Mesenchymal stem cell (in vitro differentiated cells and primary cell): ENCODE measurements around the gene LSM14A.
"Not testable (repeated sequence)": the region's sequence is repeated elsewhere in the genome, so short reads cannot be mapped to it uniquely, and the experiment has no call there.

ENCODE experiments used
- DNase-seq: peaks from one replicate; pipeline ENCODE4 v3.0.0-alpha.2; 2013
- H2AFZ ChIP-seq: one replicate; pipeline ENCODE4 v1.6.1; 2013; ENCODE audit warnings: low read depth, mild to moderate bottlenecking, control low read depth, inconsistent platforms, low read length, moderate library complexity
- H2AK5ac ChIP-seq: 2 replicates; pipeline ENCODE4 v1.6.1; 2013; ENCODE audit warnings: low read length, moderate library complexity, mild to moderate bottlenecking, inconsistent platforms; ENCODE audit not compliant: severe bottlenecking
- H2BK120ac ChIP-seq: one replicate; pipeline ENCODE4 v1.6.1; 2013; ENCODE audit warnings: low read depth, mild to moderate bottlenecking, inconsistent platforms, low read length, moderate library complexity
- H2BK12ac ChIP-seq, 2 experiments: one replicate each; pipeline ENCODE4 v1.6.1; 2013; ENCODE audit warnings: inconsistent platforms in 2 of 2, low read length in 2 of 2, mild to moderate bottlenecking in 2 of 2, moderate library complexity in 2 of 2, control low read depth in 1 of 2
- H2BK15ac ChIP-seq: one replicate; pipeline ENCODE4 v1.6.1; 2013; ENCODE audit warnings: mild to moderate bottlenecking, low read depth, inconsistent platforms; ENCODE audit not compliant: poor library complexity, severe bottlenecking
- H2BK5ac ChIP-seq: 2 replicates; pipeline ENCODE4 v1.6.1; 2013; ENCODE audit warnings: low read depth, mild to moderate bottlenecking, low read length, control low read depth, inconsistent platforms; ENCODE audit not compliant: poor library complexity, severe bottlenecking
- H3K14ac ChIP-seq, 2 experiments: one replicate each; pipeline ENCODE4 v1.6.1; 2013; ENCODE audit warnings: inconsistent platforms in 2 of 2, low read length in 2 of 2, control low read depth in 1 of 2, mild to moderate bottlenecking in 1 of 2, moderate library complexity in 1 of 2
- H3K18ac ChIP-seq, 2 experiments: one replicate each; pipeline ENCODE4 v1.6.1; 2013; ENCODE audit warnings: inconsistent platforms in 2 of 2, low read length in 2 of 2, control low read depth in 1 of 2, low read depth in 1 of 2, mild to moderate bottlenecking in 1 of 2
- H3K23ac ChIP-seq, 2 experiments: one replicate each; pipeline ENCODE4 v1.6.1; 2013; ENCODE audit warnings: inconsistent platforms in 2 of 2, low read length in 2 of 2, mild to moderate bottlenecking in 2 of 2, moderate library complexity in 2 of 2, control low read depth in 1 of 2
- H3K27ac ChIP-seq: 2 replicates; pipeline ENCODE4 v1.5.1; 2013; ENCODE audit warnings: mild to moderate bottlenecking, moderate library complexity, low read length, control low read depth, inconsistent platforms; ENCODE audit not compliant: poor library complexity, severe bottlenecking
- H3K27me3 ChIP-seq, 2 experiments: 2 replicates each; pipeline versions ENCODE4 v1.6.1 to v1.7.0; 2013; ENCODE audit warnings: low read length in 2 of 2, mild to moderate bottlenecking in 2 of 2, moderate library complexity in 2 of 2, control low read depth in 1 of 2, inconsistent platforms in 1 of 2; ENCODE audit not compliant: control insufficient read depth in 1 of 2, insufficient read depth in 1 of 2
- H3K36me3 ChIP-seq, 2 experiments: 2 replicates each; pipeline versions ENCODE4 v1.6.1 to v1.7.0; 2013; ENCODE audit warnings: low read length in 2 of 2, control low read depth in 1 of 2, inconsistent platforms in 1 of 2, low read depth in 1 of 2, mild to moderate bottlenecking in 1 of 2; ENCODE audit not compliant: insufficient read depth in 2 of 2, control insufficient read depth in 1 of 2
- H3K4ac ChIP-seq, 2 experiments: one replicate each; pipeline ENCODE4 v1.6.1; 2013; ENCODE audit warnings: inconsistent platforms in 2 of 2, low read length in 2 of 2, mild to moderate bottlenecking in 2 of 2, moderate library complexity in 2 of 2, control low read depth in 1 of 2, low read depth in 1 of 2
- H3K4me1 ChIP-seq: 2 replicates; pipeline ENCODE4 v1.6.1; 2013; ENCODE audit warnings: low read depth, low read length, control low read depth; ENCODE audit not compliant: control insufficient read depth, insufficient read depth
- H3K4me2 ChIP-seq: 2 replicates; pipeline ENCODE4 v1.6.1; 2013; ENCODE audit warnings: low read length, mild to moderate bottlenecking, inconsistent platforms; ENCODE audit not compliant: poor library complexity, severe bottlenecking
- H3K4me3 ChIP-seq, 2 experiments: 2 replicates each; pipeline versions ENCODE4 v1.5.1 to v1.7.0; 2013; ENCODE audit warnings: low read length in 2 of 2, mild to moderate bottlenecking in 2 of 2, control low read depth in 1 of 2, low read depth in 1 of 2; ENCODE audit not compliant: insufficient read depth in 1 of 2
- H3K79me1 ChIP-seq: replicated peaks from 2 replicates; pipeline ENCODE4 v1.6.1; 2013; ENCODE audit warnings: mild to moderate bottlenecking, control low read depth, low read length, inconsistent platforms; ENCODE audit not compliant: poor library complexity, severe bottlenecking
- H3K9ac ChIP-seq: 2 replicates; pipeline ENCODE4 v1.7.0; 2013; ENCODE audit warnings: mild to moderate bottlenecking, low read length, moderate library complexity
- H3K9me3 ChIP-seq: 2 replicates; pipeline ENCODE4 v1.7.0; 2013; ENCODE audit warnings: mild to moderate bottlenecking, low read length; ENCODE audit not compliant: control insufficient read depth
- H4K8ac ChIP-seq: one replicate; pipeline ENCODE4 v1.6.1; 2013; ENCODE audit warnings: inconsistent platforms, mild to moderate bottlenecking, low read length, moderate library complexity
- H4K91ac ChIP-seq: one replicate; pipeline ENCODE4 v1.6.1; 2013; ENCODE audit warnings: mild to moderate bottlenecking, low read length, inconsistent platforms
- WGBS: methylation state at CpG from one replicate; pipeline ENCODE4 v1.1.7; 2013; ENCODE audit warnings: mixed read lengths; 5-methylcytosine and 5-hydroxymethylcytosine counted together

Gene LSM14A

GRCh38 chr19:34244611-34245299 is 72.5 kb downstream of the LSM14A start:
- Histone ChIP-seq H3K9me3 (no peaks in the 10 kb centered on the region), H2AFZ (no peak overlapping the region), H3K4ac (no peak overlapping the region), H3K9ac (no peak overlapping the region), H2BK12ac (no peak overlapping the region), H3K27me3 (no peaks in the 10 kb centered on the region), H3K4me1 (peaks cover 13% of the 10 kb centered on the region), H2BK15ac (no peak overlapping the region), H2BK5ac (no peak overlapping the region), H3K36me3 (no peaks in the 10 kb centered on the region), H4K8ac (no peak overlapping the region), H4K91ac (no peak overlapping the region), H3K4me3 (no peak overlapping the region), H2AK5ac (no peak overlapping the region), H3K23ac (no peak overlapping the region), H3K18ac (no peak overlapping the region), H3K14ac (no peak overlapping the region), H3K4me2 (no peak overlapping the region), H3K27ac (no peak overlapping the region), H2BK120ac (no peak overlapping the region), H3K79me1 (no peaks in the 10 kb centered on the region)
- no peak for DNase-seq
- 94% methylated on average over 13 of the region's 13 CpGs for WGBS

DNA sequence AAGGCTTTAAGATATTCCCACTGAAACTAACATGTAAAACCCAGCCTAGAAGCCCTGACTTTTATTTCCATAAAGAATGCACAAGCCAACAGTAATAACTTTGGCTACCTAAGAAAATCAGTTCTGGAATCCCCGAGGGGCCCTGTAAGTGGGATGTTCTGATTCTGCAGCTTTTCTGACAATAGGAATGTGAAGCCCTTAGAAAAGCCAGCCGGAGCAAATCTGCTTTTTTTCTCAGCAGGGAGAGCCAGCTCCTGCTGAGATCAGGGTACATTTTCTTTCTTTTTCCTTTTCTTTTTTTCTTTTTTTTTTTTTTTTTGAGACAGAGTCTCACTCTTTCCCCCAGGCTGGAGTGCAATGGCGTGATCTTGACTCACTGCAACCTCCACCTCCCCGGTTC is 74.0 kb downstream of the LSM14A start:
- Histone ChIP-seq H4K91ac (no peak overlapping the region), H3K18ac (no peak overlapping the region), H3K4ac (no peak overlapping the region), H3K4me1 (peaks cover 13% of the 10 kb centered on the region), H2AFZ (no peak overlapping the region), H2AK5ac (no peak overlapping the region), H3K79me1 (no peaks in the 10 kb centered on the region), H2BK120ac (no peak overlapping the region), H2BK15ac (no peak overlapping the region), H2BK12ac (no peak overlapping the region), H4K8ac (no peak overlapping the region), H3K9ac (no peak overlapping the region), H3K9me3 (no peaks in the 10 kb centered on the region), H3K27ac (peak overlapping the region; percentile 58), H3K14ac (no peak overlapping the region), H2BK5ac (no peak overlapping the region), H3K23ac (no peak overlapping the region), H3K27me3 (no peaks in the 10 kb centered on the region), H3K4me2 (no peak overlapping the region), H3K4me3 (no peak overlapping the region), H3K36me3 (no peaks in the 10 kb centered on the region)
- 79% methylated on average over 3 of the region's 4 CpGs for WGBS
- no peak for DNase-seq

DNA sequence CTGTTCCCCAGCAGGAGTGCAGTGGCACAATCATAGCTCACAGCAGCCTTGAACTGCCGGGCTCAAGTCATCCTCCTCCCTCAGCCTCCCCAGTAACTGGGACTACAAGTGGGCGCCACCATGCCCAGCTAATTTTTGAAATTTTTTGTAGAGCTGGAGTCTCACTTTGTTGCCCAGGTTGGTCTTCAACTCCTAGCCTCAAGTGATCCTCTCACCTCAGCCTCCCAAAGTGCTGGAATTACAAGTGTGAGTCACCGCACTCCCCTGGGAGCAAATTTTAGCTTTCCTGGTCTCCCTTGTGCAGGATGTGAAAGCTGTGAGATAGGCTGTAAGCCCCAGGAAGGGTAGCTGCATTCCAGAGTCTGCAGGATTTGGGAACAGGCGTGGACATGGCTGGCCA is 76.6 kb downstream of the LSM14A start:
- Histone ChIP-seq H3K27me3 (no peaks in the 10 kb centered on the region), H2BK12ac (no peak overlapping the region), H4K8ac (no peak overlapping the region), H3K4me2 (no peak overlapping the region), H3K4ac (no peak overlapping the region), H3K36me3 (no peaks in the 10 kb centered on the region), H2AK5ac (no peak overlapping the region), H2BK15ac (no peak overlapping the region), H4K91ac (no peak overlapping the region), H2AFZ (no peak overlapping the region), H3K4me1 (peaks cover 10% of the 10 kb centered on the region), H3K18ac (no peak overlapping the region), H3K9me3 (no peaks in the 10 kb centered on the region), H3K4me3 (no peak overlapping the region), H3K27ac (no peak overlapping the region), H3K14ac (no peak overlapping the region), H3K9ac (no peak overlapping the region), H3K23ac (no peak overlapping the region), H3K79me1 (peaks cover 2% of the 10 kb centered on the region), H2BK120ac (no peak overlapping the region), H2BK5ac (no peak overlapping the region)
- 87% methylated on average over 4 of the region's 4 CpGs for WGBS
- no peak for DNase-seq

GRCh38 chr19:34253167-34253566 is 80.9 kb downstream of the LSM14A start:
- not testable (repeated sequence) for H3K79me1 ChIP-seq, H2BK5ac ChIP-seq, H2AK5ac ChIP-seq, H3K4me3 ChIP-seq, H3K9ac ChIP-seq, H3K27me3 ChIP-seq, H3K23ac ChIP-seq, DNase-seq, H3K18ac ChIP-seq, H4K91ac ChIP-seq, H3K36me3 ChIP-seq, H2BK12ac ChIP-seq, H2BK120ac ChIP-seq, H3K9me3 ChIP-seq, H2AFZ ChIP-seq, H3K14ac ChIP-seq, H3K27ac ChIP-seq, H2BK15ac ChIP-seq, H4K8ac ChIP-seq, H3K4me2 ChIP-seq, H3K4ac ChIP-seq, H3K4me1 ChIP-seq
- WGBS = 97% methylated on average over 14 of the region's 14 CpGs
